Liver (tissue), 9 donors: ENCODE results near the gene ARHGAP4. TPM values are rescaled to one million over a fixed set of nuclear protein-coding genes. Genes with fewer than 3 reads are reported as not detected.

ENCODE experiments used
- DNase-seq: peaks from one replicate; pipeline ENCODE4 v3.0.0-alpha.2; 2017; ENCODE audit warnings: low spot score
- H3K27ac ChIP-seq, 2 donors: one replicate each; pipeline ENCODE4 v1.7.0; 2013; ENCODE audit warnings: inconsistent platforms in 2 of 2, low read length in 2 of 2, control low read depth in 1 of 2, low read depth in 1 of 2, mild to moderate bottlenecking in 1 of 2
- H3K27me3 ChIP-seq, 4 donors: one replicate each; pipeline versions ENCODE4 v1.6.1 to v1.7.0; 2013; ENCODE audit warnings: low read length in 3 of 4, inconsistent platforms in 1 of 4, mild to moderate bottlenecking in 1 of 4, moderate library complexity in 1 of 4; ENCODE audit not compliant: control insufficient read depth in 4 of 4, insufficient read depth in 4 of 4
- H3K36me3 ChIP-seq, 4 donors: one replicate each; pipeline versions ENCODE4 v1.6.1 to v1.7.0; 2013; ENCODE audit warnings: low read length in 3 of 4, mild to moderate bottlenecking in 3 of 4, low read depth in 1 of 4, moderate library complexity in 1 of 4; ENCODE audit not compliant: control insufficient read depth in 4 of 4, insufficient read depth in 3 of 4
- H3K4me1 ChIP-seq, 4 donors: one replicate each; pipeline versions ENCODE4 v1.6.1 to v1.7.0; 2013; ENCODE audit warnings: low read length in 3 of 4, mild to moderate bottlenecking in 3 of 4, moderate library complexity in 1 of 4; ENCODE audit not compliant: control insufficient read depth in 4 of 4, insufficient read depth in 4 of 4
- H3K4me3 ChIP-seq, 3 donors: one replicate each; pipeline versions ENCODE4 v1.6.1 to v1.7.0; 2013; ENCODE audit warnings: low read length in 3 of 3, control low read depth in 1 of 3, low read depth in 1 of 3, mild to moderate bottlenecking in 1 of 3
- H3K9ac ChIP-seq, 2 donors: one replicate each; pipeline ENCODE4 v1.7.0; 2013; ENCODE audit warnings: low read length in 2 of 2, mild to moderate bottlenecking in 2 of 2, moderate library complexity in 2 of 2, control low read depth in 1 of 2, low read depth in 1 of 2
- H3K9me3 ChIP-seq, 4 donors: one replicate each; pipeline versions ENCODE4 v1.6.1 to v1.7.0; 2013; ENCODE audit warnings: low read length in 3 of 4; ENCODE audit not compliant: control insufficient read depth in 4 of 4
- ATF3 ChIP-seq: IDR thresholded peaks from 2 replicates; pipeline ENCODE4 v1.6.1; 2016; ENCODE audit warnings: antibody characterized with exemption
- CTCF ChIP-seq: fragments of 150-350 bp; IDR thresholded peaks from 2 replicates; pipeline ENCODE4 v1.5.1; 2017; ENCODE audit warnings: improper control_type of control experiment, low read depth, low read length; ENCODE audit not compliant: missing input control
- EGR1 ChIP-seq, 2 donors: IDR thresholded peaks; 2 replicates each; pipeline ENCODE4 v1.6.1; 2016 to 2018; ENCODE audit warnings: antibody characterized with exemption in 2 of 2, low read depth in 2 of 2
- FOXA1 ChIP-seq: IDR thresholded peaks from 2 replicates; pipeline ENCODE4 v1.6.1; 2016; ENCODE audit warnings: antibody characterized with exemption
- GABPA ChIP-seq, 2 donors: IDR thresholded peaks in 1 of 2; conservative IDR thresholded peaks in 1 of 2; 2 replicates each; pipeline ENCODE4 v1.6.1; 2016; ENCODE audit warnings: antibody characterized with exemption in 2 of 2, mild to moderate bottlenecking in 1 of 2, moderate library complexity in 1 of 2
- HNF4A ChIP-seq, 2 donors: conservative IDR thresholded peaks; 2 replicates each; pipeline ENCODE4 v1.6.1; 2016; ENCODE audit warnings: antibody characterized with exemption in 2 of 2, mild to moderate bottlenecking in 2 of 2
- HNF4G ChIP-seq: IDR thresholded peaks from 2 replicates; pipeline ENCODE4 v1.6.1; 2016; ENCODE audit warnings: antibody characterized with exemption
- JUND ChIP-seq, 2 donors: IDR thresholded peaks; 2 replicates each; pipeline ENCODE4 v1.6.1; 2016; ENCODE audit warnings: antibody characterized with exemption in 2 of 2
- MAX ChIP-seq: IDR thresholded peaks from 2 replicates; pipeline ENCODE4 v1.6.1; 2016; ENCODE audit warnings: antibody characterized with exemption
- NR2F2 ChIP-seq: IDR thresholded peaks from 2 replicates; pipeline ENCODE4 v1.6.1; 2016; ENCODE audit warnings: antibody characterized with exemption
- RAD21 ChIP-seq, 2 donors: IDR thresholded peaks; 2 replicates each; pipeline ENCODE4 v1.6.1; 2016; ENCODE audit warnings: antibody characterized with exemption in 2 of 2, mild to moderate bottlenecking in 2 of 2
- REST ChIP-seq: IDR thresholded peaks from 2 replicates; pipeline ENCODE4 v1.6.1; 2016; ENCODE audit warnings: antibody characterized with exemption, mild to moderate bottlenecking
- RXRA ChIP-seq, 2 donors: IDR thresholded peaks; 2 replicates each; pipeline ENCODE4 v1.6.1; 2017 to 2018; ENCODE audit warnings: antibody characterized with exemption in 2 of 2, mild to moderate bottlenecking in 1 of 2
- SP1 ChIP-seq: IDR thresholded peaks from 2 replicates; pipeline ENCODE4 v1.6.1; 2018; ENCODE audit warnings: antibody characterized with exemption, mild to moderate bottlenecking
- TAF1 ChIP-seq: conservative IDR thresholded peaks from 2 replicates; pipeline ENCODE4 v1.6.1; 2016; ENCODE audit warnings: antibody characterized with exemption, mild to moderate bottlenecking
- YY1 ChIP-seq: IDR thresholded peaks from 2 replicates; pipeline ENCODE4 v1.6.1; 2016; ENCODE audit warnings: antibody characterized with exemption, mild to moderate bottlenecking
- ZBTB33 ChIP-seq: IDR thresholded peaks from 2 replicates; pipeline ENCODE4 v1.6.1; 2016; ENCODE audit warnings: antibody characterized with exemption
- WGBS: extraction: QIAGEN DNeasy Blood & Tissue Kit; methylation state at CpG from one replicate; pipeline ENCODE4 v1.1.7; 2013; 5-methylcytosine and 5-hydroxymethylcytosine counted together
- polyA plus RNA-seq, 2 donors: library from polyadenylated mRNA; stranded (reverse) in 1 of 2; unstranded in 1 of 2; fragments of 200-250 nt in 1 of 2; fragments of >200 nt in 1 of 2; fragmentation: Nextera tagmentation in 1 of 2; extraction: Ambion mirVana in 1 of 2; gene quantifications; one replicate each; pipeline versions ENCODE4 v1.2.1 to v1.2.3, GENCODE V29; 2013 to 2015
- total RNA-seq, 2 donors: library from RNA; depleted of rRNA; stranded (reverse); fragments of >200 nt; gene quantifications; one replicate each; pipeline ENCODE4 v1.2.3, GENCODE V29; 2014
- donor health status: healthy.
- donor health status: healthy.
- donor health status: healthy.
- donor health status: healthy.
- donor health status: healthy.

Gene ARHGAP4
- total and polyA plus RNA-seq, 4 donors, result 3.3 to 28.1 (median 10.2) TPM

- Histone ChIP-seq H3K27ac (no peak overlapping the region), H3K27me3 (no peaks in the 10 kb centered on the region), H3K36me3 (no peaks in the 10 kb centered on the region), H3K9ac (no peak overlapping the region), H3K4me3 (no peak overlapping the region), H3K9me3 (no peaks in the 10 kb centered on the region), H3K4me1 (peaks cover 0 to 7% (median 2%) of the 10 kb centered on the region in 4 donors)
- no peak for DNase-seq
- 73% methylated on average over 7 of the region's 7 CpGs for WGBS
- TF ChIP-seq TAF1, result no peak
- no peak for TF ChIP-seq FOXA1
- TF ChIP-seq RAD21 (IDR thresholded peaks at IDR 0.05), result no peak
- TF ChIP-seq JUND (IDR thresholded peaks at IDR 0.05), result no peak
- no peak for TF ChIP-seq MAX
- TF ChIP-seq CTCF, result no peak
- no peak for TF ChIP-seq NR2F2
- no peak for TF ChIP-seq SP1
- TF ChIP-seq YY1, result no peak
- no peak for TF ChIP-seq EGR1 (IDR thresholded peaks at IDR 0.05; ENCODE audit: low read depth in 2 of 2)
- TF ChIP-seq HNF4G, result no peak
Measured at GRCh38 chrX:153939573-153939972, 13.5 kb upstream of the ARHGAP4 start.

- DNase-seq, result no peak
- no peak for TF ChIP-seq FOXA1
- TF ChIP-seq GABPA (IDR thresholded peaks at IDR 0.05 in 1 of 2, conservative IDR thresholded peaks at IDR 0.05 in 1 of 2), result no peak
- TF ChIP-seq HNF4G, result no peak
- no peak for TF ChIP-seq RXRA (IDR thresholded peaks at IDR 0.05)
- TF ChIP-seq SP1, result no peak
- no peaks in the 10 kb centered on the region for H3K36me3 ChIP-seq
- H3K9ac ChIP-seq, result no peak overlapping the region
- H3K4me1 ChIP-seq, result peaks cover 0 to 15% (median 10%) of the 10 kb centered on the region in 4 donors
- no peak overlapping the region for H3K4me3 ChIP-seq
- H3K9me3 ChIP-seq, result no peaks in the 10 kb centered on the region
- no peak overlapping the region for H3K27ac ChIP-seq
- WGBS, result 85% methylated on average over 10 of the region's 10 CpGs
- no peaks in the 10 kb centered on the region for H3K27me3 ChIP-seq
Measured at GRCh38 chrX:153938226-153938786, 12.2 kb upstream of the ARHGAP4 start.

GRCh38 chrX:153937056-153937455 lies 11.0 kb upstream of the ARHGAP4 start:
- Histone ChIP-seq H3K4me3 (no peak overlapping the region), H3K27ac (no peak overlapping the region), H3K27me3 (no peaks in the 10 kb centered on the region), H3K4me1 (peaks cover 0 to 15% (median 10%) of the 10 kb centered on the region in 4 donors), H3K36me3 (no peaks in the 10 kb centered on the region), H3K9ac (no peak overlapping the region), H3K9me3 (no peaks in the 10 kb centered on the region)
- 95% methylated on average over 3 of the region's 3 CpGs for WGBS
- no peak for DNase-seq
- TF ChIP-seq HNF4A (conservative IDR thresholded peaks at IDR 0.05) (no peak), FOXA1 (no peak), CTCF (no peak), HNF4G (no peak), JUND (IDR thresholded peaks at IDR 0.05) (no peak), EGR1 (IDR thresholded peaks at IDR 0.05; ENCODE audit: low read depth in 2 of 2) (no peak), YY1 (no peak), RAD21 (IDR thresholded peaks at IDR 0.05) (no peak), SP1 (no peak), ATF3 (no peak), RXRA (IDR thresholded peaks at IDR 0.05) (no peak), REST (no peak), GABPA (IDR thresholded peaks at IDR 0.05 in 1 of 2, conservative IDR thresholded peaks at IDR 0.05 in 1 of 2) (no peak), ZBTB33 (no peak)
